Measurements from ENCODE around the gene GH2.
A peak's percentile ranks its signal among the peaks of the same experiment; 100 is the strongest.

GH2 gene

GRCh38 chr17:63838631-63839171 is 43.0 kb downstream of the GH2 start:
- no peak for DNase-seq

GRCh38 chr17:63837962-63838600 is 43.7 kb downstream of the GH2 start:
- no peak for DNase-seq

- DNase-seq: no peak
Measured at GRCh38 chr17:63837480-63837879, 44.3 kb downstream of the GH2 start.

- DNase-seq: no peak
Measured at GRCh38 chr17:63836811-63837210, 44.9 kb downstream of the GH2 start.

GRCh38 chr17:63835167-63835720 is 46.5 kb downstream of the GH2 start:
- DNase-seq: no peak

- DNase-seq: peak; percentile 69
Measured at GRCh38 chr17:63834431-63835166, 47.1 kb downstream of the GH2 start.

- no peak for DNase-seq
Measured at GRCh38 chr17:63833741-63834373, 47.9 kb downstream of the GH2 start.

- DNase-seq: no peak
Measured at GRCh38 chr17:63833026-63833740, 48.6 kb downstream of the GH2 start.

GRCh38 chr17:63832455-63832854 is 49.3 kb downstream of the GH2 start:
- no peak for DNase-seq

GRCh38 chr17:63832014-63832413 is 49.7 kb downstream of the GH2 start:
- DNase-seq: no peak

- DNase-seq: no peak
Measured at GRCh38 chr17:63831505-63831904, 50.2 kb downstream of the GH2 start.

- DNase-seq: no peak
Measured at GRCh38 chr17:63830904-63831491, 50.7 kb downstream of the GH2 start.

GRCh38 chr17:63830278-63830677 is 51.5 kb downstream of the GH2 start:
- no peak for DNase-seq
